ENCODE measurements around the gene ADAMTS8. TPM values are rescaled to one million over a fixed set of nuclear protein-coding genes. Genes with fewer than 3 reads are reported as not detected.

Gene ADAMTS8
- total RNA-seq, 1 donor from 2014 or later = 4.8 TPM

- H3K36me3 Mint-ChIP-seq = no peaks in the 10 kb centered on the region
- no peaks in the 10 kb centered on the region for H3K9me3 Mint-ChIP-seq
- peaks cover 49% of the 10 kb centered on the region for H3K27me3 Mint-ChIP-seq
- H3K27ac Mint-ChIP-seq = no peak overlapping the region
- no peak for DNase-seq (ENCODE audit: extremely low spot score, unreplicated experiment)
- no peak overlapping the region for H3K4me3 Mint-ChIP-seq
- no peak for TF ChIP-seq CTCF (conservative IDR thresholded peaks at IDR 0.05)
- peaks cover 6% of the 10 kb centered on the region for H3K4me1 Mint-ChIP-seq (ENCODE audit: unreplicated experiment)
These were observed 14.9 kb downstream of the ADAMTS8 start for GRCh38 chr11:130413405-130414106.

GRCh38 chr11:130411223-130411622 lies 17.2 kb downstream of the ADAMTS8 start:
- Mint-ChIP-seq H3K9me3 (no peaks in the 10 kb centered on the region), H3K36me3 (no peaks in the 10 kb centered on the region), H3K4me1 (ENCODE audit: unreplicated experiment) (peaks cover 6% of the 10 kb centered on the region), H3K4me3 (no peak overlapping the region), H3K27ac (no peak overlapping the region), H3K27me3 (peaks cover 51% of the 10 kb centered on the region)
- no peak for DNase-seq (ENCODE audit: extremely low spot score, unreplicated experiment)
- no peak for TF ChIP-seq CTCF (conservative IDR thresholded peaks at IDR 0.05)

- H3K27me3 Mint-ChIP-seq = peaks cover 44% of the 10 kb centered on the region
- no peaks in the 10 kb centered on the region for H3K9me3 Mint-ChIP-seq
- DNase-seq (ENCODE audit: extremely low spot score, unreplicated experiment) = no peak
- H3K4me3 Mint-ChIP-seq = no peak overlapping the region
- peaks cover 6% of the 10 kb centered on the region for H3K4me1 Mint-ChIP-seq (ENCODE audit: unreplicated experiment)
- no peak overlapping the region for H3K27ac Mint-ChIP-seq
- H3K36me3 Mint-ChIP-seq = no peaks in the 10 kb centered on the region
- no peak for TF ChIP-seq CTCF (conservative IDR thresholded peaks at IDR 0.05)
These were observed 18.6 kb downstream of the ADAMTS8 start for GRCh38 chr11:130409594-130410388.

- peaks cover 43% of the 10 kb centered on the region for H3K27me3 Mint-ChIP-seq
- no peak for TF ChIP-seq CTCF (conservative IDR thresholded peaks at IDR 0.05)
- no peak overlapping the region for H3K27ac Mint-ChIP-seq
- peaks cover 6% of the 10 kb centered on the region for H3K4me1 Mint-ChIP-seq (ENCODE audit: unreplicated experiment)
- no peak overlapping the region for H3K4me3 Mint-ChIP-seq
- H3K36me3 Mint-ChIP-seq = no peaks in the 10 kb centered on the region
- no peaks in the 10 kb centered on the region for H3K9me3 Mint-ChIP-seq
- DNase-seq (ENCODE audit: extremely low spot score, unreplicated experiment) = no peak
These were observed 19.5 kb downstream of the ADAMTS8 start for GRCh38 chr11:130408901-130409300.

- Mint-ChIP-seq H3K4me1 (ENCODE audit: unreplicated experiment) (peaks cover 9% of the 10 kb centered on the region), H3K27me3 (peaks cover 41% of the 10 kb centered on the region), H3K4me3 (no peak overlapping the region), H3K9me3 (no peaks in the 10 kb centered on the region), H3K27ac (no peak overlapping the region), H3K36me3 (no peaks in the 10 kb centered on the region)
- no peak for DNase-seq (ENCODE audit: extremely low spot score, unreplicated experiment)
- no peak for TF ChIP-seq CTCF (conservative IDR thresholded peaks at IDR 0.05)
These were observed 20.0 kb downstream of the ADAMTS8 start for GRCh38 chr11:130408401-130408890.

Measured in type B pancreatic cell (in vitro differentiated cells).